Activated CD4-positive, alpha-beta T cell treated with anti-CD3 and anti-CD28 coated beads for 1 hour (primary cell): ENCODE measurements around the gene KMT2E.
A peak's percentile ranks its signal among the peaks of the same experiment; 100 is the strongest.

ENCODE experiments used
- DNase-seq: peaks from one replicate; pipeline ENCODE4 v3.0.0-alpha.2; 2020

KMT2E gene

GRCh38 chr7:105010504-105011130, 3.4 kb upstream of the KMT2E start:
- DNase-seq = no peak

GRCh38 chr7:105011141-105011830, 2.7 kb upstream of the KMT2E start:
- no peak for DNase-seq

DNA sequence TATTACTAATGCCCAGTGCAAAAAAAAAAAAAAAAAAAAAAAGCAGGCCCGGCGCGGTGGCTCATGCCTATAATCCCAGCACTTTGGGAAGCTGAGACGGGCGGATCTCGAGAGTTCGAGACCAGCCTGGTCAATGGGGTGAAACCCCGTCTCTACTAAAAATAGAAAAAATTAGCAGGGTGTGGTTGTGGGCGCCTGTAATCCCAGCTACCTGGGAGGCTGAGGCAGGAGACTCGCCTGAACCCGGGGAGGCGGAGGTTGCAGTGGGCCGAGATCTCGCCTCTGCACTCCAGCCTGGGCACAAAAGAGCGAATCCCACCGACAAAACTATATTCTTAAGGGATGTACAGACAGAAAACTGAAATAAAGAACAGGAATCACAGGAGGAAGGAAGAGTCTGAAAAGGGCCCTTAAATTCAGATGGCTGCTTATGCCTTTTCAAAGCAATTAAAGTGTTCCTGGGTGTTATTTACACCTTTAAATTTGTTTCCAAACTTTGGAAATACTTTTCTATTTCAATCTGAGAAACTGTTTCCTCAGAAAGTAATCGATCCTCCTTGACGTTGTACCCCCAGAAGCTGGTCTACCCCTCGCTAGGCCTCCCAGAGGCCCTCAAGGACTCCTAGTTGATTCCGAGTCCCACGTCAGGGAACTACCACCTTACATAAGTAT, 2.0 kb upstream of the KMT2E start:
- DNase-seq = peak; percentile 25

GRCh38 chr7:105012503-105013220, 1.3 kb upstream of the KMT2E start:
- peak; percentile 100 for DNase-seq

DNA sequence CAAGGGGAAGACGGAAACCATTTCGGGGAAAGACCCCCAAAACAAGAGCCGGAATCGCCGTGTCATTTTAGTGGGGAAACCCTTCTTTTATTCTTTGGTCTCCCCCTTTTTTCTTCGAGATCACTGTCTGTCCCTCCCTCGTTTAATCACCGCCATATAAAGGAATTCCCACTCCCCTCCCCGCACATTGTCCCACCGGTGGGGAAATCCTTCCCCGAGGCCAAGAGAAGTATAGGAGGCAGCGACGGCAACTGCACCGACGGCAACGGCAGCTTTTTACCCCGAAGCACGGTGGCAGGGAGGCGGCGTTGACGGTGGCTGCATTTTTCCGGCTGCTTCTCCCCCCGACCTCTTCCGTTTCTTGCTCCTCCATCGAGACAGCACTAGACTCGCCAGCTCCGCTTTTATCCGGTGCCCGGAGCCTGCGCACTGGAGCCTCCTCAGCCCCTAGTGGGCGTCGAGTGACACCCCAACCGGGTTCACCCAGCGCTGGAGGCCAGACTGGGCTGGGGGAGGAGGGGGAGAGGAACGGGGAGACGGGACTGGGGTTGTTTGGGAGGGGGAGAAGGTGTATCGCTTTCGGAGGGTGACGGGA, 687 bp upstream of the KMT2E start:
- DNase-seq = peak; percentile 95

- DNase-seq = peak; percentile 35
Measured at GRCh38 chr7:105014693-105015389, 836 bp downstream of the KMT2E start.

DNA sequence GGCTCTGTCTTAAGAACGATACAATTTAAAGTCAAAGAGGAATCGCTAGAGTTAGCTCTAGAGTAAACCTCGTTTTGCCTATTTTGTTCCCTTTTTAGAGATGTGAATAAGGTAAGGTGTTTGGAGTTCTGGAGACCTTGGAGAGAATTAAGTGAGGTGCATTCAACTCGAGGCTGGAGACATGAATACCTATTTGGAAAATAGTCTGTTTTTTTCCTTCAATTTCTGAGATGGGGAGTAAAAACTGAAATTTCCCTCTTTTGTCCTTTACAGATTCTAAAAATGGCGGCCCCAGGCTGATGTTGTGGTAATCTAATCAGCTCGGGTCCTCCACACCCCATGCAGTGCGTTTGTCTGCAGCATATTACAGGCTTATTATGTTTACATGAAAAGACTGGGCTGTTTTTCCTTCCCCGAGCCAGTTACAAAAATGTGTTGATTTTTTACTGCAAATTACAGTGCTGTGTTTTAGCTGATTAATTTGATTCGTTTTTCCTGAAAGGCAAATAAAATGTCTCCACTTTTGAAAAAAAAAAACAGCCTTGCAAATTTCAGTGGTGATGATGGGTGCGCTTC, 1.5 kb downstream of the KMT2E start:
- no peak for DNase-seq

DNA sequence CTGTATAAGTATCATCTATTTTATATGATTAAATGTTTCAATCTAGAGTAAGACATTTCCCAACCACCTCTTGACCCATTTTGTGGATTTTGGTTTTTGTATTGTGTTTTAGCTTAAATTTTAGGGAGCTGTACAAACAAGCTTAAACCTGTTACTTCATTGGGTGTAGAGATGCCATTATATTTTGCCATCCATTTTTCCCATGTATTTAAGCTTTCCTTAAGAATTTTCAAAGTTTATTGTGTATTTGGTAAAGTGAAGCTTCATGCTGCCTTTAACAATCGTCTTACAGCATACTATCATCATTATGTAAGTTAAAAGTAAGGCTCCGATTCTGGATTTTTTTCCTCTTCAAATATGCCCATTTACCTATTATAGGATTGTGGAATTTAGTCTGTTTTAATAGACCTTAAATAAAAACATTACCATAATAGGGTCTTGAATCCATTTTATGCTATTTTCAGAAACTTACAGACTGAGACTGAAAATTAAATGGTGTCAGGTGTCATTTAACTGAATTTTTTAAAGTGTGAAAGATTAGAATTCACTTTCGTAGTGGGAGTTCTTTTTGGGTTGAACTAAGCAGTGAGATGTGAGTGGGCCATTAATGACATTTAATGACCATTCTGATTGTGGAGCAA, 2.2 kb downstream of the KMT2E start:
- no peak for DNase-seq

GRCh38 chr7:105016709-105017656, 3.0 kb downstream of the KMT2E start:
- DNase-seq = no peak

DNA sequence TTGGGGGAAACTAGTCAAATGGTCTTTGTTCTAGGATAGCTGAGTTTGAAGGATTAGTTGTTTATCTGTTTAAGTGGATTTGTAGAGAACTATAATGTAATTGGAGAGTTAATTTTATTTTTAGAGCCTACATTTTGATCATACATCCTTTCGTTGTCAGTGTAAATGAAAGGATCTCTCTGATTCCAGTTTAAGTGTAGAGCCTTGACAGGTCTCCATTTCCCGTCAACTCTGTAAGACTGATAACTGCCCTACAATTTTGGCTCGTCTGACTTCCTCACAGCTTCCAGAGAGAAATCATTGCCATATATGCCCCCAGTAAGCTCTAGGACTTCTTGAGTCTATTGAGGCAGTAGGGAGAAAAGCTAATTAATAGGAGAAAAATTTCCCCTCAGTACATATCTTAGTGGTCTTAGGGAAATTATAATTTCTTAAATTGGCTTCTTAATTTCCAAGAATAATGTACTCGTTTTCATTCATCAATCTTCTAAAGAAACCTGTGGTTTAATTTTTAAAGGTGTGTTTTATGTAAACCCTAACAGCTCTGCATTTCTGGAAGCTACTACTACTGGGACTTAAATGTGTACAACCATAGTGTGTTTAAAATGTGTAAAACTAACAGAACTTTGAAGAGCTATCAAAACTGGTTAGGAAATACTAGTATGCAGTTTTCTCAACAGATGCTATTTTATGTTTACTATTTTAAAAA, 3.8 kb downstream of the KMT2E start:
- no peak for DNase-seq

DNA sequence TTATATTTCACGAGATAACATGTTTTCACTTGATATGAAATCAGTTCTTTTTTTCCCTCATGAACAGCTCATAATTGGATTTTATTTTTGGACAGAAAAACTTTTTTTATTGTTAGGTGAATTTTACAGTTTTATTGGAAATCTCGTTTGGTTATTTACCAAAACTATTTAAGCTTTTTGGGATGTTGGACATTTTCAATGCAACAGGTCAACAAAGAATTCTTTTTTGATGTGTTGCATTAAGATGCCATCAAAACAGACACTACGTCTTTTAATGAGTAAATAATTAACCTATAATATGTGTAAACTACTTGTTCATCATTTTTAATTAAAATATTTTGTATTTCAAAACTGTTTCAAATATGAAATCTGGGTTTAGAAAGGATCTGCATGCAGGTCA, 5.3 kb downstream of the KMT2E start:
- DNase-seq = no peak

- no peak for DNase-seq
Measured at GRCh38 chr7:105020926-105021325, 6.9 kb downstream of the KMT2E start.

DNA sequence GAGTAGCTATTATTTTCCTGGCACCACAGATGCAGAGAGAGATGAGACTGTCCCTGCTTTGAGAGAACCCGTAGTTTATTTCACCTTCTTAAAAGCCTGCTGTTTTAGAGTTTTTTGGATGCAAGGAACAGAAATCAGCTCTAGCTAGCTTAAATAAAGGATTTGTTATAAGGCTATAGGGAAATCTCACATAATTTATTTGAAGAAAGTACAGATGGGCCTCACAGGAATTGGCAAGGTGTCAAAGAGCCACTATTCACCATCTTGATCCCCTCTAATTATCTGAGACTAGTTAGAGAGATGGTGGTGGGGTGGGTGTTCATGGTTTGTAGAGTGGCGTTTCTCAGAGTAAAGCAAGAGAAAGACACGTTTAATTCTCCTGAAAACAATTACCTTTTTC, 7.3 kb downstream of the KMT2E start:
- DNase-seq = no peak

- no peak for DNase-seq
Measured at GRCh38 chr7:105021967-105022366, 8.0 kb downstream of the KMT2E start.

DNA sequence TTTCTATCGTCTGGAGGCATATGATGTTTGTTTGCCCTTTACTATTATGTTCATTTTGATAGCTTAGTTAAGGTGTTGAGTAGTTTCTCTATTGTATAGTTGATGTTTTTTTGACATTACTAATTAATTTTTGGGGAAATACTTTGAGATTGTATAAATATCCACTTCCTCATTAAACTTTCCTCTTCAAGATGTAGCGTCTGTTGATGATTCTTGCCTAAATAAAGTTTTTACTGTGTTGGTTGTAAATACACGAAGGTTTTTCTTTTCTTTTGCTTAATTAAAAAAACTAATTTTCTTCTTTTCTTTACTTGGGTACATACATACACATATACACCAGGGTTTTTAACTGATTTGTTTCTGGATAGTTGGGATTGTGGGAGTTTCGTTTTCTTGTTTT, 8.5 kb downstream of the KMT2E start:
- DNase-seq = no peak

- DNase-seq = no peak
Measured at GRCh38 chr7:105024734-105025133, 10.7 kb downstream of the KMT2E start.

DNA sequence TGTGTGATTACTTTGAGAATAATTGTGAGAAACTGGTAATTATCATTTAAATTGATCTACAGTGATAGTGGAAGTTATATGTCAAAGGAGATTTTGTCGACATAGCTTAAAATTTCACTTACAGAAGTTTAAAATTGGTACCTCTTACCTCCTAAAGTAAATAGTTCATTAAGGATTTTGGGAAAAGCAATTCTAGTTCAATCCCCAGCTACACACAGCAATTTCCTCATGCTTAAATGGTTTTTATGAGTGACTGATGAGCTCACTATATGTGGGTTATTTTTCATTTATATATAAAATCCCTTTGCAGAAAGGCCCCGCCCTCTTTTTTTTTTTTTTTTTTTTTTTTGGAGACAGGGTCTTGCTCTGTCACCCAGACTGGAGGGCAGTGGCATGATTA, 12.7 kb downstream of the KMT2E start:
- no peak for DNase-seq

GRCh38 chr7:105027176-105027853, 13.3 kb downstream of the KMT2E start:
- DNase-seq = no peak

- DNase-seq = no peak
Measured at GRCh38 chr7:105028004-105028403, 14.0 kb downstream of the KMT2E start.
